CD4-positive, alpha-beta T cell treated with Interleukin-4 for 4 hours (primary cell): ENCODE measurements around the gene PCDHGA7.
"Not testable (repeated sequence)": the region's sequence is repeated elsewhere in the genome, so short reads cannot be mapped to it uniquely, and the experiment has no call there.

Experiments used
- DNase-seq: peaks from one replicate; pipeline ENCODE4 v3.0.0-alpha.2; 2020

PCDHGA7 gene

DNA sequence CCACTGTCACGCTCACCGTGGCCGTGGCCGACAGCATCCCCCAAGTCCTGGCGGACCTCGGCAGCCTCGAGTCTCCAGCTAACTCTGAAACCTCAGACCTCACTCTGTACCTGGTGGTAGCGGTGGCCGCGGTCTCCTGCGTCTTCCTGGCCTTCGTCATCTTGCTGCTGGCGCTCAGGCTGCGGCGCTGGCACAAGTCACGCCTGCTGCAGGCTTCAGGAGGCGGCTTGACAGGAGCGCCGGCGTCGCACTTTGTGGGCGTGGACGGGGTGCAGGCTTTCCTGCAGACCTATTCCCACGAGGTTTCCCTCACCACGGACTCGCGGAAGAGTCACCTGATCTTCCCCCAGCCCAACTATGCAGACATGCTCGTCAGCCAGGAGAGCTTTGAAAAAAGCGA lies 50.2 kb downstream of the PCDHGA7 start:
- not testable (repeated sequence) for DNase-seq

DNA sequence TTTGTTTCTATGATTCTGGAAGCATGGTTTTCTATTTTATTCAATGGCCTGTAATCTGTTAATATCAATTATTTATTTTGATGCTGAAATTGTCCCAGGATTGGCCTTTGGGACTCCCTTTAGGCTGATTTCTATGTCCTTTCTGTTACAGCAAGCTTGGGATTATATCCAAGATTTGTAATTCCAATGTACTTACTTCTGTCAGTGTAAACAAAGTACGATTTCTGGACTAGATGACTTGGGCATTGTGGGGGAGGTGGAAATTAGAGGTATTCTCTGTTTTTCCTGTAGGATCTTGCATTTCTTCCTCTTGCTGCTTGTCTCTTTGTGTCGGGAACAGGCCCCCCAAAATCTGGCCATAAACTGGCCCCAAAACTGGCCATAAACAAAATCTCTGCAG lies 51.5 kb downstream of the PCDHGA7 start:
- DNase-seq, result no peak
